H9 (cell line): ENCODE data around the gene DBNDD1. TPM values are rescaled to one million over a fixed set of nuclear protein-coding genes. Genes with fewer than 3 reads are reported as not detected.

Experiments
- DNase-seq: peaks from one replicate; pipeline ENCODE4 v3.0.0-alpha.2; 2017
- H2AFZ ChIP-seq: one replicate; pipeline ENCODE4 v1.6.1; 2013; ENCODE audit warnings: mild to moderate bottlenecking, low read length, control low read depth, moderate library complexity
- H2AK5ac ChIP-seq: 2 replicates; pipeline ENCODE4 v1.6.1; 2013; ENCODE audit warnings: low read length, control low read depth, mixed read lengths; ENCODE audit not compliant: insufficient read length
- H2BK120ac ChIP-seq: one replicate; pipeline ENCODE4 v1.6.1; 2013; ENCODE audit warnings: low read depth, mild to moderate bottlenecking, low read length, control low read depth, inconsistent platforms; ENCODE audit not compliant: poor library complexity, severe bottlenecking
- H2BK12ac ChIP-seq: 2 replicates; pipeline ENCODE4 v1.6.1; 2013; ENCODE audit warnings: low read length, control low read depth, mixed read lengths, low read depth; ENCODE audit not compliant: insufficient read length
- H2BK15ac ChIP-seq: 2 replicates; pipeline ENCODE4 v1.6.1; 2013; ENCODE audit warnings: low read depth, low read length, control low read depth
- H2BK20ac ChIP-seq: one replicate; pipeline ENCODE4 v1.6.1; 2013; ENCODE audit warnings: low read depth, mild to moderate bottlenecking, low read length, control low read depth, inconsistent platforms; ENCODE audit not compliant: poor library complexity, severe bottlenecking
- H2BK5ac ChIP-seq: 2 replicates; pipeline ENCODE4 v1.6.1; 2013; ENCODE audit warnings: low read length, control low read depth, mixed read lengths; ENCODE audit not compliant: insufficient read length
- H3K14ac ChIP-seq: 2 replicates; pipeline ENCODE4 v1.6.1; 2013; ENCODE audit warnings: low read length, control low read depth; ENCODE audit not compliant: insufficient read depth
- H3K18ac ChIP-seq: 2 replicates; pipeline ENCODE4 v1.6.1; 2013; ENCODE audit warnings: low read depth, mild to moderate bottlenecking, mixed read lengths, low read length, control low read depth; ENCODE audit not compliant: insufficient read length
- H3K23ac ChIP-seq: 2 replicates; pipeline ENCODE4 v1.6.1; 2013; ENCODE audit warnings: low read length, control low read depth, mixed read lengths, low read depth; ENCODE audit not compliant: insufficient read length
- H3K23me2 ChIP-seq: 2 replicates; pipeline ENCODE4 v1.6.1; 2013; ENCODE audit warnings: low read depth, mild to moderate bottlenecking, mixed read lengths, low read length, control low read depth; ENCODE audit not compliant: insufficient read length, poor library complexity, severe bottlenecking
- H3K27ac ChIP-seq: 2 replicates; pipeline ENCODE4 v1.5.1; 2013; ENCODE audit warnings: low read length, control low read depth, mixed read lengths, low read depth; ENCODE audit not compliant: insufficient read length
- H3K27me3 ChIP-seq: 2 replicates; pipeline ENCODE4 v1.6.1; 2013; ENCODE audit warnings: low read length, control low read depth, inconsistent platforms; ENCODE audit not compliant: insufficient read depth
- H3K4ac ChIP-seq: 2 replicates; pipeline ENCODE4 v1.6.1; 2013; ENCODE audit warnings: low read depth, mild to moderate bottlenecking, control low read depth, inconsistent platforms, low read length, moderate library complexity
- H3K4me1 ChIP-seq: 2 replicates; pipeline ENCODE4 v1.6.1; 2013; ENCODE audit warnings: low read length, control low read depth, inconsistent platforms; ENCODE audit not compliant: insufficient read depth
- H3K4me2 ChIP-seq: 2 replicates; pipeline ENCODE4 v1.6.1; 2013; ENCODE audit warnings: low read length, control low read depth, mixed read lengths; ENCODE audit not compliant: insufficient read length, insufficient read depth
- H3K56ac ChIP-seq: 2 replicates; pipeline ENCODE4 v1.6.1; 2013; ENCODE audit warnings: low read depth, mild to moderate bottlenecking, mixed read lengths, low read length, control low read depth; ENCODE audit not compliant: insufficient read length
- H3K79me1 ChIP-seq: 2 replicates; pipeline ENCODE4 v1.6.1; 2013; ENCODE audit warnings: low read depth, mild to moderate bottlenecking, moderate library complexity, low read length, control low read depth, inconsistent platforms; ENCODE audit not compliant: insufficient read depth, poor library complexity, severe bottlenecking
- H3K79me2 ChIP-seq: 2 replicates; pipeline ENCODE4 v1.6.1; 2013; ENCODE audit warnings: low read length, control low read depth, inconsistent platforms; ENCODE audit not compliant: insufficient read depth
- H3K9ac ChIP-seq: 2 replicates; pipeline ENCODE4 v1.6.1; 2013; ENCODE audit warnings: low read length, control low read depth, mixed read lengths; ENCODE audit not compliant: insufficient read length; ENCODE audit errors: extremely low read depth
- H3K9me3 ChIP-seq: one replicate; pipeline ENCODE4 v1.6.1; 2013; ENCODE audit warnings: low read depth, low read length, inconsistent platforms; ENCODE audit not compliant: control insufficient read depth
- H3T11ph ChIP-seq: one replicate; pipeline ENCODE4 v1.6.1; 2013; ENCODE audit warnings: mild to moderate bottlenecking, low read length, control low read depth, inconsistent platforms
- H4K20me1 ChIP-seq: one replicate; pipeline ENCODE4 v1.6.1; 2013; ENCODE audit not compliant: control insufficient read depth, insufficient read length, insufficient read depth
- H4K5ac ChIP-seq: 2 replicates; pipeline ENCODE4 v1.6.1; 2013; ENCODE audit warnings: low read depth, mild to moderate bottlenecking, mixed read lengths, low read length, control low read depth; ENCODE audit not compliant: insufficient read length
- H4K8ac ChIP-seq: replicated peaks from 2 replicates; pipeline ENCODE4 v1.6.1; 2013; ENCODE audit warnings: low read length, control low read depth, mixed read lengths, low read depth; ENCODE audit not compliant: insufficient read length
- H4K91ac ChIP-seq: 2 replicates; pipeline ENCODE4 v1.6.1; 2013; ENCODE audit warnings: low read depth, mild to moderate bottlenecking, moderate library complexity, mixed read lengths, low read length, control low read depth; ENCODE audit not compliant: insufficient read length
- H3K27ac Mint-ChIP-seq, 3 experiments: 2 replicates in 2 of 3; 3 replicates in 1 of 3; pipeline ENCODE4 v1.8.0; 2020 to 2021; ENCODE audit warnings: mixed read lengths in 3 of 3, mild to moderate bottlenecking in 1 of 3, moderate library complexity in 1 of 3
- H3K27me3 Mint-ChIP-seq: 2 replicates; pipeline ENCODE4 v1.8.0; 2021; ENCODE audit warnings: low read depth, mild to moderate bottlenecking, moderate library complexity, mixed read lengths
- H3K36me3 Mint-ChIP-seq, 3 experiments: 2 replicates in 2 of 3; 3 replicates in 1 of 3; pipeline ENCODE4 v1.8.0; 2020 to 2021; ENCODE audit warnings: low read depth in 3 of 3, mixed read lengths in 3 of 3; ENCODE audit not compliant: insufficient read depth in 1 of 3
- H3K4me1 Mint-ChIP-seq, 2 experiments: 2 replicates each; pipeline ENCODE4 v1.8.0; 2020; ENCODE audit warnings: mixed read lengths in 2 of 2
- H3K4me3 Mint-ChIP-seq, 2 experiments: 2 replicates in 1 of 2; 3 replicates in 1 of 2; pipeline ENCODE4 v1.8.0; 2020 to 2021; ENCODE audit warnings: mild to moderate bottlenecking in 2 of 2, mixed read lengths in 2 of 2, moderate library complexity in 1 of 2
- H3K9me3 Mint-ChIP-seq, 2 experiments: 2 replicates in 1 of 2; 3 replicates in 1 of 2; pipeline ENCODE4 v1.8.0; 2020; ENCODE audit warnings: mild to moderate bottlenecking in 2 of 2, mixed read lengths in 2 of 2, moderate library complexity in 1 of 2
- WGBS: extraction: QIAGEN DNeasy Blood & Tissue Kit; methylation state at CpG from one replicate; pipeline ENCODE4 v1.1.7; 2013; ENCODE audit warnings: missing lambda C conversion rate, low lambda C conversion rate, mixed read lengths; ENCODE audit not compliant: insufficient read length; ENCODE audit errors: extremely low coverage; 5-methylcytosine and 5-hydroxymethylcytosine counted together
- total RNA-seq: library from RNA; stranded (reverse); gene quantifications from 2 replicates; pipeline ENCODE4 v1.2.1, GENCODE V29; 2021
- TF ChIP-seq, protein P1 (sequence below): fragments of 200-600 bp; sonication (generic); conservative IDR thresholded peaks from 3 replicates; pipeline ENCODE4 v1.8.0; 2021; ENCODE audit warnings: antibody characterized with exemption, mild to moderate bottlenecking

DBNDD1 gene
- total RNA-seq, 1 experiment from 2014 or later, result 87.3 TPM

DNA sequence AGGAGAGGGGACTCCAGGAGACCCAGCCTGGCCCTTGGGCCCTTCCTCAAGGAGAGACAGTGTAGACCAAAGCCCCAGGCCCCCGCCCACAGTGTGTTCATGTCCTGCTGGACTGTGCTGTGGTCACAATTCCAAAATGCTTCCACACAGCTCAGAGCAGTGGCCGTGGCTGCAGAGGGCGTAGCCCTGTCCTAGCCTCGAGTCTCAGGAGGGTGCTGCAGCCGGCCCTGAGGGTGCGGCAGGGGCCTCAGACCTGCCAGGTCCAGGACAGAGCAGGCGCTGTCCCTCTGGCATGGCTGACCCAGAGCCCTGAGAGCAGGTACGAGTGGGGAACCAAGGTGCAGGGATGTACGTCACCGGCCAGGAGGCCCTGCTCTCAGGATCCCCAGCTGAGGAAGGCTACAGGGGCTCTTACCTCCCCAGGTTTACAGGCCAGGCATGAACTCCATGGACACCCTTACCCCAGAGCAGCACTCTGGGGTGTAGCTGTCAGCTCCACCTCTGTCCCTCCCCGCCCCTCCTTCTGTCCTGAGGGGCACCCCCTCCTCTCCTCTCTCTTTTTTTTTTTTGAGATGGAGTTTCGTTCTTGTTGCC is 7.3 kb downstream of the DBNDD1 start:
- H3K4me2 ChIP-seq, result no peak overlapping the region
- WGBS, result no CpG with 5 or more reads among the region's 12 CpGs
- DNase-seq, result no peak
- Mint-ChIP-seq H3K36me3 (peaks cover 2 to 43% (median 12%) of the 10 kb centered on the region in 3 experiments; a peak in 6 of 7 replicates), H3K27ac (no peak overlapping the region), H3K27me3 (no peaks in the 10 kb centered on the region), H3K4me1 (no peaks in the 10 kb centered on the region), H3K4me3 (no peak overlapping the region), H3K9me3 (no peaks in the 10 kb centered on the region)
- H4K91ac ChIP-seq, result no peak overlapping the region
- no peak overlapping the region for H2BK15ac ChIP-seq
- H3K14ac ChIP-seq, result no peak overlapping the region; the same call in 1 of the 2 replicates
- no peak overlapping the region for H2BK5ac ChIP-seq
- H3K23ac ChIP-seq, result no peak overlapping the region
- H3T11ph ChIP-seq, result no peak overlapping the region
- no peak overlapping the region for H3K56ac ChIP-seq
- no peaks in the 10 kb centered on the region for H3K27me3 ChIP-seq
- no peak overlapping the region for H2BK12ac ChIP-seq
- no peak overlapping the region for H3K18ac ChIP-seq
- no peak overlapping the region for H2BK120ac ChIP-seq
- no peak overlapping the region for H3K9ac ChIP-seq
- H4K20me1 ChIP-seq, result no peaks in the 10 kb centered on the region
- no peak overlapping the region for H3K27ac ChIP-seq
- no peaks in the 10 kb centered on the region for H3K23me2 ChIP-seq
- no peak overlapping the region for H3K4ac ChIP-seq
- H2AFZ ChIP-seq, result no peak overlapping the region
- H2BK20ac ChIP-seq, result no peak overlapping the region
- no peaks in the 10 kb centered on the region for H3K79me2 ChIP-seq
- TF ChIP-seq, protein P1, sequence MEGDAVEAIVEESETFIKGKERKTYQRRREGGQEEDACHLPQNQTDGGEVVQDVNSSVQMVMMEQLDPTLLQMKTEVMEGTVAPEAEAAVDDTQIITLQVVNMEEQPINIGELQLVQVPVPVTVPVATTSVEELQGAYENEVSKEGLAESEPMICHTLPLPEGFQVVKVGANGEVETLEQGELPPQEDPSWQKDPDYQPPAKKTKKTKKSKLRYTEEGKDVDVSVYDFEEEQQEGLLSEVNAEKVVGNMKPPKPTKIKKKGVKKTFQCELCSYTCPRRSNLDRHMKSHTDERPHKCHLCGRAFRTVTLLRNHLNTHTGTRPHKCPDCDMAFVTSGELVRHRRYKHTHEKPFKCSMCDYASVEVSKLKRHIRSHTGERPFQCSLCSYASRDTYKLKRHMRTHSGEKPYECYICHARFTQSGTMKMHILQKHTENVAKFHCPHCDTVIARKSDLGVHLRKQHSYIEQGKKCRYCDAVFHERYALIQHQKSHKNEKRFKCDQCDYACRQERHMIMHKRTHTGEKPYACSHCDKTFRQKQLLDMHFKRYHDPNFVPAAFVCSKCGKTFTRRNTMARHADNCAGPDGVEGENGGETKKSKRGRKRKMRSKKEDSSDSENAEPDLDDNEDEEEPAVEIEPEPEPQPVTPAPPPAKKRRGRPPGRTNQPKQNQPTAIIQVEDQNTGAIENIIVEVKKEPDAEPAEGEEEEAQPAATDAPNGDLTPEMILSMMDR, result no peak
- no peak overlapping the region for H4K5ac ChIP-seq
- H3K4me1 ChIP-seq, result no peaks in the 10 kb centered on the region
- no peaks in the 10 kb centered on the region for H3K9me3 ChIP-seq
- H4K8ac ChIP-seq, result no peak overlapping the region
- no peaks in the 10 kb centered on the region for H3K79me1 ChIP-seq
- no peak overlapping the region for H2AK5ac ChIP-seq
